Lower leg skin (tissue), 4 donors: ENCODE measurements around the gene MICU1. TPM values are rescaled to one million over a fixed set of nuclear protein-coding genes. Genes with fewer than 3 reads are reported as not detected.

Experiments used
- DNase-seq, 2 donors: peaks; one replicate each; pipeline ENCODE4 v3.0.0-alpha.2; 2019; ENCODE audit warnings: low spot score in 2 of 2
- H3K4me3 ChIP-seq: fragments of 200-600 bp; sonication (generic); 2 replicates; pipeline ENCODE4 v1.5.1; 2017; ENCODE audit warnings: mild to moderate bottlenecking, low read depth; ENCODE audit not compliant: poor library complexity, severe bottlenecking
- CTCF ChIP-seq, 3 donors: fragments of 450-650 bp; IDR thresholded peaks; one replicate each; pipeline ENCODE4 v1.5.1; 2016; ENCODE audit warnings: antibody characterized with exemption in 3 of 3, mild to moderate bottlenecking in 3 of 3, moderate library complexity in 2 of 3
- POLR2A ChIP-seq, 2 donors: fragments of 450-650 bp; IDR thresholded peaks; one replicate each; pipeline ENCODE4 v1.6.1; 2016 to 2017; ENCODE audit warnings: antibody characterized with exemption in 2 of 2, mild to moderate bottlenecking in 1 of 2, moderate library complexity in 1 of 2
- WGBS, 2 donors: methylation state at CpG; one replicate each; pipeline ENCODE4 v1.1.5; 2018; 5-methylcytosine and 5-hydroxymethylcytosine counted together
- intact Hi-C: fragments of 100-400 bp; cut with DNase I; formaldehyde crosslinking; loops from one replicate; pipeline ENCODE4 v1.15.0; 2023; ENCODE audit warnings: low total_unique reads
- total RNA-seq, 4 donors: library from RNA; depleted of rRNA; stranded (reverse); fragments of >200 nt; gene quantifications; one replicate each; pipeline ENCODE4 v1.1.0, GENCODE V29; 2016

The MICU1 gene
- total RNA-seq, 4 donors from 2014 or later = 36.8 to 54.6 (median 46.8) TPM

- 81 to 86% methylated on average over 5 of the region's 5 CpGs for WGBS, 2 donors
- TF ChIP-seq CTCF (IDR thresholded peaks at IDR 0.05) (no peak), POLR2A (IDR thresholded peaks at IDR 0.05) (no peak)
- no peak for DNase-seq
- intact Hi-C loops = no loop called here
- no peak overlapping the region for H3K4me3 ChIP-seq
Measured at GRCh38 chr10:72639441-72639873, 13.6 kb upstream of the MICU1 start.

GRCh38 chr10:72638586-72639440 lies 12.9 kb upstream of the MICU1 start:
- no peak overlapping the region for H3K4me3 ChIP-seq
- no peak for DNase-seq
- 69 to 84% methylated on average over 4 of the region's 4 CpGs for WGBS, 2 donors
- intact Hi-C loops = no loop called here
- TF ChIP-seq POLR2A (IDR thresholded peaks at IDR 0.05) (no peak), CTCF (IDR thresholded peaks at IDR 0.05) (no peak)

- whole genome bisulfite sequencing, 2 donors = 31 to 43% methylated on average over 4 of the region's 4 CpGs
- TF ChIP-seq POLR2A (IDR thresholded peaks at IDR 0.05) (no peak), CTCF (IDR thresholded peaks at IDR 0.05) (no peak)
- intact Hi-C loops = no loop called here
- no peak overlapping the region for H3K4me3 ChIP-seq
- peak in 1 of 2 donors; percentile 21 for DNase-seq
Measured at GRCh38 chr10:72637398-72637857, 11.5 kb upstream of the MICU1 start.

GRCh38 chr10:72630144-72630543 lies 4.3 kb upstream of the MICU1 start:
- H3K4me3 ChIP-seq = no peak overlapping the region
- no peak for DNase-seq
- no peak for TF ChIP-seq CTCF (IDR thresholded peaks at IDR 0.05)
- no peak for TF ChIP-seq POLR2A (IDR thresholded peaks at IDR 0.05)
- intact Hi-C loops = no loop called here
- 42 to 51% methylated on average over 2 of the region's 2 CpGs for WGBS, 2 donors

- 0% methylated on average over 1 of the region's 1 CpG for WGBS, 2 donors
- no peak overlapping the region for H3K4me3 ChIP-seq
- no peak for TF ChIP-seq CTCF (IDR thresholded peaks at IDR 0.05)
- TF ChIP-seq POLR2A (IDR thresholded peaks at IDR 0.05) = no peak
- no peak for DNase-seq
- intact Hi-C loops = no loop called here
Measured at GRCh38 chr10:72626444-72626754, 520 bp upstream of the MICU1 start.

GRCh38 chr10:72625276-72625607 lies 637 bp downstream of the MICU1 start:
- H3K4me3 ChIP-seq = peak overlapping the region; percentile 49
- 0 to 1% methylated on average over 10 of the region's 10 CpGs for WGBS, 2 donors
- no peak for DNase-seq
- TF ChIP-seq POLR2A (IDR thresholded peaks at IDR 0.05) (no peak), CTCF (IDR thresholded peaks at IDR 0.05) (no peak)
- intact Hi-C loops = no loop called here
